ENCODE results near the gene RAB11FIP4.
A peak's percentile ranks its signal among the peaks of the same experiment; 100 is the strongest.

RAB11FIP4 gene

DNA sequence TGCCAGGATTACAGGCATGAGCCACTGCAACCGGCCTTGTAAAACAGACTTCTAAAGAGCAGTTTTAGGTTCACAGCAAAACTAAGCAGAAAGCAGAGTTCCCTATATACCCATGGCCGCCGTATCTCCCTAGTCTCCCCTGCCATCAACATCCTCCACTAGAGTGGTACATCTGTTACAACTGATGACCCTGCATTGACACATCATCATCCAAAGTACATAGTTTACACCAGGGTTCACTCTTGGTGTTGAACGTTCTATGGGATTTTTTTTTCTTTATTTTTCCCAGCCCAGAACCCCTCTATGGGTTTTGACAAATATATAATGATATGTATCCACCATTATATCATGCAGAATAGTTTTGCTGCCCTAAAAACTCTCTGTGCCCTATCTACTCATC, 155.2 kb downstream of the RAB11FIP4 start:
- no peak for DNase-seq

DNA sequence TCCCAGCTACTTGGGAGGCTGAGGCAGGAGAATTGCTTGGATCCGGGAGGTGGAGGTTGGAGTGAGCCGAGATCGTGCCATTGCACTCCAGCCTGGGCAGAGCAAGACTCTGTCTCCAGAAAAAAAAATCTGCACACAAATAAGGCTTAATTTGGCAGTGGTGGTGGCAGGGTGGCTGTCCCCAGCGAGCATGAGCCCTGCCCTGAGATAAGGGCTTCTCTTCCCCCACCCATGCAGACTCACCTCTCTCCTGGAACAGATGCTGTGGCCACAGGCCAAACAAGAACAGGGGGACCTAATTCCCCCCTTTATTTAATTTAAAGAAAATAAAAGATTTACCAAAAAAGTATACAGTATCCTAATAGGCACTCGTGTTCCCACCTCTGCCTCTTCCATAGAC, 157.2 kb downstream of the RAB11FIP4 start:
- no peak for DNase-seq

DNA sequence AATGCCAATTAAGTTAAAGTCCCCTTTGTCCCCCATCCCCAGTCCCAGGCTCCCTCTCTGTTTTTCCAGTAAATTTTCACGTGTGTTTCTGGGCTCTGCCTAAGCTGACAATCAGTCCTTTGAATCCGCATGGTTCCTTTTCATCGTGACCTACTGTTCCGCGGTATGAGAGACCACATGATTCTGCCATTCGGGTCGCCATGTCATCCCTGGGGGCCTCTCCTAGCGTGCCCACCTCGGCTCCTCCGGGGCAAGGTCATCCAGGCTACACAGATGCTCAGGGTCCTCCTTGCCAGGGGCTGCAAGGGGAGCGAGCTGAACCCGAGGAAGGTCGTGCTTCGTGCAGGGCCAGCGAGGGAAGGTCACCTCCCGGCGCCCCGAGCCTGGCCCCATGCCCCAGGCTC, 157.6 kb downstream of the RAB11FIP4 start:
- peak; percentile 51 for DNase-seq

DNA sequence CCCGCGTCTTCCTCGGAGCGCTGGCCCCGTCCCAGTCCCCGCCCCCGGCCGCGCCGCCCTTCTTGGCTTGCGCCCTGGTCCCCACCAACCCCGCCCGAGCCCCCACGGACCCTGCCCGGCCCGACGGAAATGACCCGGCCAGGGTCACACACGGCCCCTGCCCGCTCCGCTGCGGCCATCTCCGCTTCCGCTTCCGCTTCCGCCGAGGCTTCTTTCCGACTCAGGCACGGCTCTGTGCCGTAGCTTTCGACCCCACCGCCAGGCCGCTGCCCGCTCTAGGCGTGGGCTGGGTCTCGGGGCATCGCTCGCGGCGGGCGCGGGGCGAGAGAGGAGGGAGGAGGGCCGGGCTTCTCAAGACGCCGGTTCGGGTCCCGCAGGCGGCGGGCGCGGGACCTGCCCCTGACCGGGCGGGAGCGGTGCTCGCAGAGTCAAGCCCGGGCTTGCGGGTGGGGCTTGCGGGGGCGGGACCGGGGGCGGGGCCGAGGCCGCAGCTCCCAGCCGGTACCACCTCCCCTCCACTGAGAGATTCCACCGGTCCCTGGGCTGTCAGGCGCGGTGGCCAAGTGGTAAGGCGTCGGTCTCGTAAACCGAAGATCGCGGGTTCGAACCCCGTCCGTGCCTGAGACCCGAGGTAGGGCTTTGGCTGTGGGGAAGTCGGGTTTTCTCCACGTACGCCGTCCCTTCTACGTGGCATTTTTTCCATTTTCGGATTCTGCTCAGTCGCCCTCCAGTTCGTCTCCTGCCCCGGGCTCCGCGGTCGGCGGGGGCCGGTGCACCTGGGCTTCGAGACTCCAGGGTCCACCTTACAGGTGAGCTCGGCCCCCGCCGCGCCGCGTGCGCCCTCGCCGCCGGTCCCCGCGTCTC, 158.3 kb downstream of the RAB11FIP4 start:
- peak; percentile 96 for DNase-seq

DNA sequence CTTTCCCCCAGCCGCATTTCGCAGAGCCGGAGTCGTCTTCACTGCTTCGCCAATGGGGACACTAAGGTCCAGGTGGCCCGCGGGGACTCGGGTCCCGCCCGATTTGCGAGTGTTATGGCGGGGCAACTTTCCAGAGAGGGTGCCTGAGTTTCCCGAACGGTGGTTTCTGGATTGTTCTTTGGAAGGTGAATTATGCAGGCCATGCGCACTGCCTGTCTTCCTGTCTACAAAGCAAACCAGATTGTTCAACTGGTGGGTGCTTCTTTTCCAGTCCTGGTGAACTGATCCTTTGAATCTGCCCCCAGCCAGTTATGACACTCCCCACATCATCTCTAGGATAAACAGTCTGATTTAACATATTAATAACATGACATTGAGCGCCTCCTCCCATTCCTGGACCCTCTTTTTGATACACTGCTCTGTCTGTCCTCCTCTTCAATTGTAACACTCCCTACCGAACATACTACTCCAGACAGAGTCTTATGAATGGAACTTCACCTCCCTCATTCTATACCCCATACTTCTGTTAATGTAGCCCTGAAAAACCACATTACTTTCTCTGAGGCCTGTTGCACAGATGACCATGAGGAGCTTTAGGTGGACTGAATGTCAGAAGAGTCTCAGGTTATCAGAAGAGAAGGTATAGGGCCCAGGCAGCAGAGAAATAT, 159.0 kb downstream of the RAB11FIP4 start:
- no peak for DNase-seq

DNA sequence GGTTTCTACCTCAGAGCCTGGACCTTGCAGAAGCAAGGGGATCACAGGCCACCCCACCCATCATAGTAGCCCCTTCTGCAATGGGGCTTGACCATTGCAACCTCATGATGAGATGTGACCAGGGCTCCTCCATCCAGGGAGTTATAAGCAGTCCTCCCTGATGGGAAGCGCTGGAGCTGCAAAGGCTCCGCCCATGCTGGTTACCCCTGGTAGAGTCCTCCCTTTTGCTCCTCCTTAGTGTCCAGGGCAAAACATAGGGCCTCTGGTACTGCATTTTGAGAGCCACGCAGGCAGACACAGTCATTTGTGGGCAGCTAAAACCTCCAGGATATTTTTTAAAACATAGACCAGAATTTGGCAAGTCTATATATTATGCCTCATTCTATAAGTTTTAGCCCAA, 161.1 kb downstream of the RAB11FIP4 start:
- DNase-seq, result no peak

DNA sequence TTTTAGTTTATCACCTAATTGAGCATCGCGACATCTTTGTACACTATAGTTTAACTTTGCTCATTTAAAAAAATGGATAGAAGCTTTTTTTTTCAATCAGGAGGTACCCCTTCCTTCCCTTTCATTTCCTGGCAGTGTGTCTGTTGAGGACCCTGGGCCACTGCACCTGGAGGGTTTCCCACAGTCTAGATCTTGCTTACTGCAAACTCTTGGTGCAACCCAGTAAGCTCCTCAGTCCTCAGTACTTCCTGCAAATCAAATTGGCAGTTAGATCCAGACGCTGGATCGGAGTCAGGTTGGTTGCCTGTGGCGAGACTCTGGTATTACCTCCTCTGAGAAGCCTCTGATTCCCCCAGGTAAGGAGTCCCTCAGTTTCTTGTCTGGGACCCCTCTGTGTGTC, 162.0 kb downstream of the RAB11FIP4 start:
- no peak for DNase-seq

DNA sequence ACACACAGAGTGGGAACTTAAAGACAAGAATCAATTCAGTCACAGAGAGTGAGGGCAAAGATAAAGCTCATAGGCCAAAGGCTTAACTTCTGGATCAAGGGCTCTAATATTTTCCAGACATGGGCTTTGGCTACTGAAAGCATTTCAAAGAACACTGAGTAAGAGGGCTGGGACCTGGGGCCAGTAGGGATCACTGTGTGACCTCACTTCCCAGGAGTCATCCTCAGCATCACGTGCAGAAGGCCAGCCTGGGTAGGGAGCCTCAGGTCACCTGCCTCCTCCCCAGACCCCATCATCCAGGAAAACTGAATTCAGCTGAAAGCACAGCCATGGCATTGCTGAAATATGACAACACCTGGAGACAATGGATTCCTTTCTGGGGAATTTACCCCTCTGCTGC, 163.5 kb downstream of the RAB11FIP4 start:
- no peak for DNase-seq

DNA sequence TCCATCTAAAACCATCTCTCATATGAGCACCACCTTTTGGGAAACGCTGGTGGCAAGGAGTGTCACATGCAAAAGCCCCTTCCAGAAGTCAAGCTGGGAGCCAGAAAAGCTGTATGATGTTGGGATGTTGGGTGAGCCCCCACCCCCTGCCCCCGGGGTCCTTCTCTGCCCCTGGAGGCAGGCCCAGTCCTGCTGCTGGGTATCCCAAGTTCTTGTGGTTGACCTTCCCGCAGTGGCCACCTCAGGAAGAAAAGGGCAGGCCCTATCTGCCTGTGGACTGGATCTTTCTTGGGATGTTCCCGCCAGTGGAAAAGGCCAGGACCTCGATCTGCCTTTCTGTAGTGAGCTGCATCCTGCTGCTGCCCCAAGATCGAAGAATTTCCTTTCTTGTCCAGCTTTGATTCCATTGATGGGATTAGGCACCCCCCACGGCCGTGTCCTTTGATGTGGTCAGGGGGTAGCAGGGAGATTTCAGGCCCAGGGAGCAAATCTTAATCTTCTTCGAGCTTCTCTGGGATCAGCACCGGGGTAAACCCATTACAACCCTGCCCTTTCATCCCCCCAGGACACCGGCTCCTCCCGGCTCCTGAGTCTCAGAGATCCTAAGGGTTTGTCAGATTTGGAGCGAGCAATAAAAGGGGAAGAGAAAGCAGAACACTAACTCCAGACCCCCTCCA, 165.6 kb downstream of the RAB11FIP4 start:
- DNase-seq, result no peak

DNA sequence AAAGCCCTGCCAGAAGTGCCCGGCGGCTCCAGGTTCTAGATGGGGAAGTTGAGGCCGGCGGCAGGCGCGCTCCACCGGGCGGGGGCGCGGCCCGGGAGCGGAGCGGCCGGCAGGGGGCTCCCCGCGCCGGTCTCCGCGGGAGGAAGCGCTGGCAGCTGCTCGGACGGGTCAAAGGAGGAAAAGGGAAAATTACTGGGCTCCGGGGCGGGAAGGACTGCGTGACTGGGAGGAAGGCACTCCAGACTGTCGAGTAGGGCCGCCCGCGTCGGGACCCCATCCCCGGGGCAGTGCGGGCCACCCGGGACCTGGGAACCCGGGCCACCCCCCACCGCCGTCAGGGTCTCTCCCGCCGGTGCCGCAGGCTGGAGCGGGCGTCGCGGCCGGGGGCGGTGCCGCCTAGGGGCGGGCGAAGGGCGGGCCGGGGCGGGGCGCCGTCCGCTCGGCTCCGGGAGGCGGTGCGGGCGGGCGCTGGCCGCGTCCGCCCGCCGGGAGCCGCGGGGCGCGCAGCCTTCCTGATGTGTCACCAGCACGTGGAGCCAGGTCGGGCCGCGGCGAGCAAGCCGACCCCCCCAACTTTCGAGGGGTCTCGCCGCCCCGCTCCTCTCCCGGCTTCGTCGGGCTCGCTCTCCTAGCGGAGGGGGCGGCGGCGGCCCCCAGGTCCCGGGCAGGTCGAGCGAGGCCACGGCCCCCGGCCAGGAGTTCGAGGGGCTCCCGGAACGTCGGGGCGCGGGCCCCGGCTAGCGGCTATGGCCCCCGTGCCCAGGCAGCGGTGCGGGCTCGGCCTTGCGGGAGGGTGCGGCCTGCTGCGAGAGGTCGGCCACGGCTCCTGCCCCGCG, 167.5 kb downstream of the RAB11FIP4 start:
- peak; percentile 95 for DNase-seq

DNA sequence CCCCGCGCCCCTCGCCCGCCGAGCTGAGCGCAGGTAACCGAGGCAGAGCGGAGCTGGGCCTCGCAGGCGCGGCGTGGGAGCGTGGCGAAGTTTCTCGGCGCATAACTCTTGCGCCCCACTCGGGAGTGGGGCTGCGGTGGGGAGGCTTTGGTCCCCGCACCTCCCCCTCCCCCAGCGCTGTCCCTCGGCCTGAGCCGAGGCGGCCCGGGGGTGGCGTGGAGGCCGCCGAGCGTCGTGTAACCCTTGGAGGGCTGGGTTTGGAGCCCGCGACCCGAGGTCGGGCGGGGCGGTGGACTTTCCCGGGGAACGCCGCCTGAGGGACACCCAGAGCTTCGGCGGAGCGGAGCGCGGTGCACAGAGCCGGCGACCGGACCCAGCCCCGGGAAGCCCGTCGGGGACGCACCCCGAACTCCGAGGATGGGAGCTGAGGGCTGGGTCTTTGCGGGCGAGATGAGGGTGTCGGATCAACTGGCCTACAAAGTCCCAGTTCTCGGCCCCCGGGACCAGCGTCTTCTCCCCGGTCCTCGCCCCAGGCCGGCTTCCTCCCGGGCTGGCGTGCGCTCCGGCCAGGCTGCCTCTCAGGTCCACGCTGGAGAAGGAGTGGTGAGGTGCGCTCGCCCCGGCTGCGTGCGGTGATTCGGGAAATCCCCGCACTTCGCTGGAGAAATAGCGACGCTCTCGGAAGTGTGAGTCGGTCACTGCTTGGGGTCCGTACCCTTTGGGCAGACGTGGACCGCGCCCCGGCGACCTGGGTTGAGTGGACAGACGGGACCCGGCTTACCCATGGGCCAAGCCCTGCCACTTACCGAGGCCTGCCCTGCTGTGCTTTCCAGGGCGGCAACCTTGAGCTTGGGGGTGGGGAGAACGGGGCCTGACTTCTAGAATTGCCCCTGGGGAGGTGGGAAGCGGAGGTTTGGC, 168.4 kb downstream of the RAB11FIP4 start:
- peak; percentile 67 for DNase-seq

DNA sequence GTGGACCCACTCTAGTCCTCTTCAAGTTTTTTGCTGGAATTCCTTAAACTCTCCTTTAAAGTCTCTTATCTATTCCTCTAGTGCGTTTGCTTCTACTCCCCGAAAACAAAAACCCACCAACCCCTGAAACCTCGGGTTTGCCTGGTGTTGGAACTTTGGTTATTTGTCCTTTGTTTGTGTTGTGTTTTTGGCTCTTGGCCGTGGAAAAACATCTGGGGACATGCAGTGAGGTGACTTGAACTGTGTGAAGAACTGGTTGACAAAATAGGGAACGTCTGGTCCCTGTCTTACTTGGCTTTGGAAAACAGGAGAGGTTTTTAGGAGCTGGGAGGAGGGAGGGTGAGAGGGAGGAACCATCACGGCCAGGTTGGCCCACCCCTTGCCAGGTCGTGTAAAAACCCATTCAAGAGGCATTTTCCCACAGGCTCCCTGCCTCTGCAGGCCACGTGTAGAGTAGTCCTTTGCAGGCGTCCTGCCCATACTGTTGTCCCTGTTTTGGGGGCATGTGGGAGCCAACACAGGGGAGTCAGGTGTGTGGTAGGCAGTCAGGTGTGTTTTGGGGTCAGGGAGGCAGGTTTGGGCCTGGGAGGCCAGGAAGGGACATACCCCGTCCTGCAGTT, 169.3 kb downstream of the RAB11FIP4 start:
- no peak for DNase-seq

DNA sequence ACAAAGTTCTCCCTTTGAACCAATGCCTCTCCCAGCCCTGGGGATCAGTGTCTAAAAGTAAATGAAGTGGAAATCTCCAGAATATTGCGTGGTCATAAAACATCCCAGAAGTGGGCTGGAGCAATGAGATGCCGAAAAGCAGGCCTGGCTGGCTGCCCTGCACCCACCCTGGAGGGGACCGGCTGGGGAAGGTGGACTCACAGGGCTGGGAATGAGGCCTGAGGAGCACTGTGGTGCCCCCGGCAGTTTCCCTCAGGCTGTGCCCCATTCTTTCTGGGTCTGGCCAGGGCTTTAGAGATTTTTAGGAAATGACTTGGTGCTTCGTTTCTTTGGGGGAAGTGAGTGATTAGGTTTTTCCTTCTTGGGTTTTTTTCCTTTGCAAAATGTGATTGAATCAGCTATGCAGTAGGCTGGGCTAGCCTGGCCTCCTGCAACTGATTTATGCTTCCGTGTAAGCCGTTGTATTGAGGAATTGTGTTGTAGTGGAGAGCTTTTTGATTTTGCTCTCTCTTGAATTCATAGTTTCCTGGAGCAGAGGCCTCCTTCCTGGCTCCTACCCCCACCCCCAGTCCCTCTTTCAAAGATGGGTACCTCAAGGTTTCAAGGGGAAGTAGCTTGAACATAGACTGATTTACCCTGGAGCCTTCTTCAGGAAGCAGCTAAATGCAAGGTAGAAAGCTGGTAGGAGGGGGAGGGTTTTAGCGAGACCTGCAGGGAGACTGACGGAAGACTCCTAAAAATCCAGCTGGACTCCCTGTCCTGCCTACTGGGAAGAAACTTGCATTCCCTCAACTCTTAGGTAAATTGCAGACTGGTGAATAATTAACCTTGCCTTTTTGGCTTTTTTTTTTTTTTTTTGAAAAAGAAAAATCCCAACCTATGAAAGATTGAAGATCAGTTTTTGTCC, 170.2 kb downstream of the RAB11FIP4 start:
- peak; percentile 44 for DNase-seq

DNA sequence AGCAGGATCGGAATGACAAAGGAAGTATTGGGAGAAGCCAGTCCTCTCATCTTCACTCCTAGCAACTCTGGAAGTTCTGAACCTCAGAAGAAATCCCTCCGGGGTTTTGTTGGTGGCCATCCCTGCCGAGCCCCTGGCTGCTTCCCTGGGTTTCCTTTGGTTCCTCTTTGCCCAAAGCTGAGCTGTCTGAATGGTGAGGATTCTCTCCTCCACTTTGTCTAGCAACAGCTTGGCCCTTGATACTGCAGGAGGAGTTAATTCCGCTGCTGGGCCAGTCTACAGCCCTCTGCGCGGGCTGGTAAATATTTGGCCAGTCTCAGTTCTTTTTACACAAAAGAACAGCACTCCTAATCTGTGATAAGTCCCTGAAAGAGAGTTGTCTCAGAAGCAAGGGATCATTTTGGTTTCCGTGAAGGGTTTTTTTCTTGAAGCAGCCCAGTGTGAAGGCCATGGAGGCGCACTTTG, 170.9 kb downstream of the RAB11FIP4 start:
- no peak for DNase-seq

DNA sequence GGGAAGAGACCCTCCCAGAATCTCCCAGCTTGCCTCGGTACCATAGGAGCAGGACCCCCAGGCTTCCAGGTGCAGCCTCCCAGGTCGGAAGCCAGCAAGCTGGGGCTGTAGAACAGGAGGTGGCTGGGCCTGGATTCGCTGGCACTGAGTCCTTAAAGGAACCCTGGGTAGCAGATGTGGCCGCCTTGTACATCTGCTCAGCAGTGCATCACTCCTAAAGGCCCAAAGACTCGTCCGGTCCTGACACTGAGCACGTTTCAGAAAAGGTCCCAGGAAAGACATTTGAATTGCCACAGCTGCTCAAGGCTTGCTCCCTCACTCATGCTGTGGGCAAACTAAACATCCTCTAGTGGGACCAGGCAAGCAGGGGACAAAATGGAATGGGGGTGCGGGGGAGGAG, 172.8 kb downstream of the RAB11FIP4 start:
- DNase-seq, result no peak

DNA sequence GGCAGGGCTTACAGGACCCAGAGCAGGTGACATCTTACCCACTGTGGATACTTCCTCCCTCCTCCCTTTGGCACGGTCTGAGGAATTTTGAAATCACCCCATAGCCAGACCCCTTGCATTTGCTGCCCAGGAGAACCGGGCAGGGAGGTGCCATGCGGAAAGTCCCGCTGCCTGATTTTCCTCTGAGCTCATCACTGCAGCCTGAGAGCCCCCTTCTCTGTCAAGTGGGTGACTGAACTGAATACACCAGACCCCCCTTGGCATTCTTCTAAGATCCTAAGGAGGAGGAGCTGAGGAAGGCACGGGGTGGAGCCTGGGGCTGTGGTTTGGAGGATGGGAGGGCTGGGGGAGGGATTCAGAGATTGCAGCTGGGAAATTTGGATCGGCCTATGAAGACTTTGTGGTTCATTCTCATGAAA, 173.4 kb downstream of the RAB11FIP4 start:
- DNase-seq, result no peak

DNA sequence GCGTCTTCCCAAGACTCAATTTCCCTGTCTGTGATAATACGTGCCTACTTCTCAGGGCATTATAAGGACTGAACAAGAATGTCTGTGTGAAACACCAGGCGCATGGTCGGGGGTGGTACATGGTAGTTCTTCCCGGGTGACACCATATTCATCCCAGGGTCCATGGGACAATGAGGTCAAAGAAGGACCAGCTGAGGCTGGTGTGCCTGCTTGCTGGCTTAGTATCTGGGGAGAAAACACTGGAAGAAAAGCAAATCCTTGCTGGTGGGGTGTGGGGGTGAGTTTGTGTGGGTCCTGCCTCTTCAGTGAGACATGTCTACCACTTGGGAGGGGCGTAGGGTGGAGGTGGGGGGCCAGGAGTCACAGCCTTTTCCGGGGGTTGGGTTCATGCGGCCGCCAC, 174.2 kb downstream of the RAB11FIP4 start:
- no peak for DNase-seq

DNA sequence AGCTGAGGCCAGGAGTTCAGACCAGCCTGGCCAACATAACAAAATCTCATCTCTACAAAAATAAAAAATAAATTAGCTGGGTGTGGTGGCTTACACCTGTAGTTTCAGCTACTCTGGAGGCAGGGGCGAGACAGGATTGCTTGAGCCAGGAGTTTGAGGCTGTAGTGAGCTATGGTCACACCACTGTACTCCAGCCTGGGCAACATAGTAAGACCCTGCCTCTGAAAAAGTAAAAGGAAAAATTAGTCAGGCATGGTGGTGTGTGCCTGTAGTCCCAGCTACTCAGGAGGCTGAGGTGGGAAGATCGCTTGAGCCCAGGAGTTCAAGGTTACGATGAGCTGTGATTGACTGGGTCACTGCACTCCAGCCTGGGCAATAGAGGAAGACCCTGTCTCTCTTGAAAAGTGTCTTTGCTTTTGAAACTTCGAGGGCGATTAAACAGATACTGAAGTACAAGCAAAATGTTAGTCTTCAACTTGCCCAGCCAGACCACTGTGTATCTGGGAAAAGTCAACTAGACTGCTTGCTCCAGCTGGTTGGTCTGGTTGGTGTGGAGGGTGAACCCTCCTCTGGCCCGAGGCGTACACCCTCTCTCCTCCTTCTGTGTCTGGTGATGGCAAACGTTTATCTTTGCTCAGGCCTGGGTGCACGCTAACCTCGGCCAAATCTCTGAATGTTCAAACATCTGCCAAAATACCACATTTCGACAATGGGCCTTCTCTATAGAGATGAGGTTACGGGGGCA, 174.9 kb downstream of the RAB11FIP4 start:
- DNase-seq, result no peak

DNA sequence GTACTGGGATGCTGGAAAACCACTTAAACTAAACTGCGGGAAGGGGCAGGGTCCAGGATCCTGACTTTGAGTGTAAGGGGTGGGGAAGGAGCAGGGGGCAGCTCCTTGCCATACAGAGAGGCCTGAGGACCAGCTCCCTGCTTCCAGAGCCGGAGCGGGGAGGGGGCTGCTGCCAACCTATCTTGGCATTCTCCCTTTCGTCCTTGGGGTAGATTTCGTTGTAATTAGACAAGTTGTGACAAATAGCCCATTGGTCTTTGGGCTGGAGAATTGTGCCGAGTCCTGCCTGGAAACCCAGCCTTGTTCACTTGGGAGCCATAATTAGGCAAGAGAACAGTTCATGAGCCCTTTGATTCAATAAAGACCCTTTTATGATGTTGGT, 175.5 kb downstream of the RAB11FIP4 start:
- DNase-seq, result no peak
